ENCODE results near the gene SNTG2. TPM values are rescaled to one million over a fixed set of nuclear protein-coding genes. Genes with fewer than 3 reads are reported as not detected.

Gene SNTG2
- total RNA-seq, 5 donors from 2014 or later (not counting 1 experiment from before 2014, with no cell fraction given), result 0.86 to 4.8 (median 2.7) TPM

DNA sequence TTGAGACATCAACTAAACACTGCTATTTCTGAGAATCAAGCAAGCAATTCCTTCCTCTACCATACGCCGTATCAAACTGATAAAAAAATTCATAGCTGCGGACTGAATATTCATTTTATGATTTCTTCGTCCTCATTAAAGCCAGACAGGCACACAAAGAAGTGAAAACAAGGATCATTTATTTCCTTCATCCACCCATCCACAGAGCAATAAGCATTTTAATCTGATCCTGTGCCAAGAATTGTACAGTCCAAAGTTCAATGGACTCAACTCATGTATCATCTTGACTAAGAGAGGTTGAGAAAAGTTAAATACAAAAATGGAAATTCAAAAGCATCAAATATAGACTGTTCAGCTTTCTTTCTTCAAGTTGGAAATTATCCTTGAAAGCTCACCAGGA, 19.7 kb upstream of the SNTG2 start:
- Mint-ChIP-seq H3K4me1 (no peaks in the 10 kb centered on the region), H3K27me3 (peaks cover 0 to 5% of the 10 kb centered on the region in 2 donors), H3K4me3 (no peak overlapping the region), H3K9me3 (no peaks in the 10 kb centered on the region), H3K36me3 (no peaks in the 10 kb centered on the region), H3K27ac (no peak overlapping the region)
- WGBS (ENCODE audit: insufficient coverage), result no CpG with 5 or more reads among the region's 4 CpGs
- ChIA-PET CTCF (no interaction called here), POLR2A (no interaction called here)
- Histone ChIP-seq H3K4me3 (ENCODE audit: control insufficient read depth in 1 of 2, extremely low read depth in 1 of 2, low read length in 1 of 2) (no peak overlapping the region), H3K27ac (ENCODE audit: low read length) (no peak overlapping the region), H3K36me3 (ENCODE audit: control insufficient read depth in 2 of 2, extremely low read depth in 1 of 2, insufficient read depth in 1 of 2, low read length in 1 of 2) (no peaks in the 10 kb centered on the region), H3K27me3 (replicated peaks in 1 of 2; ENCODE audit: control insufficient read depth in 2 of 2, extremely low read depth in 1 of 2, insufficient read depth in 2 of 2, low read length in 1 of 2) (peaks cover 0 to 3% of the 10 kb centered on the region in 2 experiments), H3K4me1 (ENCODE audit: control insufficient read depth in 1 of 2, extremely low read depth in 1 of 2, insufficient read depth in 2 of 2, low read length in 2 of 2) (no peaks in the 10 kb centered on the region), H3K9me3 (no peaks in the 10 kb centered on the region)
- no peak for ATAC-seq (replicated peaks in 1 of 4)
- DNase-seq, result no peak

- H3K9me3 Mint-ChIP-seq, result no peaks in the 10 kb centered on the region
- no peak for ATAC-seq (replicated peaks in 1 of 4)
- ChIA-PET CTCF (no interaction called here), POLR2A (no interaction called here)
- Histone ChIP-seq H3K27ac (ENCODE audit: low read length) (no peak overlapping the region), H3K27me3 (replicated peaks in 1 of 2; ENCODE audit: control insufficient read depth in 2 of 2, extremely low read depth in 1 of 2, insufficient read depth in 2 of 2, low read length in 1 of 2) (no peaks in the 10 kb centered on the region), H3K4me1 (ENCODE audit: control insufficient read depth in 1 of 2, extremely low read depth in 1 of 2, insufficient read depth in 2 of 2, low read length in 2 of 2) (no peaks in the 10 kb centered on the region), H3K36me3 (ENCODE audit: control insufficient read depth in 2 of 2, extremely low read depth in 1 of 2, insufficient read depth in 1 of 2, low read length in 1 of 2) (no peaks in the 10 kb centered on the region), H3K4me3 (ENCODE audit: control insufficient read depth in 1 of 2, extremely low read depth in 1 of 2, low read length in 1 of 2) (no peak overlapping the region), H3K9me3 (no peaks in the 10 kb centered on the region)
- H3K27me3 Mint-ChIP-seq, result no peaks in the 10 kb centered on the region
- DNase-seq, result no peak
- H3K27ac Mint-ChIP-seq, result no peak overlapping the region
- no peaks in the 10 kb centered on the region for H3K4me1 Mint-ChIP-seq
- H3K36me3 Mint-ChIP-seq, result no peaks in the 10 kb centered on the region
- WGBS (ENCODE audit: insufficient coverage), result 90% methylated on average over 14 of the region's 31 CpGs
- H3K4me3 Mint-ChIP-seq, result no peak overlapping the region
Measured at GRCh38 chr2:932320-933115, 18.1 kb upstream of the SNTG2 start.

DNA sequence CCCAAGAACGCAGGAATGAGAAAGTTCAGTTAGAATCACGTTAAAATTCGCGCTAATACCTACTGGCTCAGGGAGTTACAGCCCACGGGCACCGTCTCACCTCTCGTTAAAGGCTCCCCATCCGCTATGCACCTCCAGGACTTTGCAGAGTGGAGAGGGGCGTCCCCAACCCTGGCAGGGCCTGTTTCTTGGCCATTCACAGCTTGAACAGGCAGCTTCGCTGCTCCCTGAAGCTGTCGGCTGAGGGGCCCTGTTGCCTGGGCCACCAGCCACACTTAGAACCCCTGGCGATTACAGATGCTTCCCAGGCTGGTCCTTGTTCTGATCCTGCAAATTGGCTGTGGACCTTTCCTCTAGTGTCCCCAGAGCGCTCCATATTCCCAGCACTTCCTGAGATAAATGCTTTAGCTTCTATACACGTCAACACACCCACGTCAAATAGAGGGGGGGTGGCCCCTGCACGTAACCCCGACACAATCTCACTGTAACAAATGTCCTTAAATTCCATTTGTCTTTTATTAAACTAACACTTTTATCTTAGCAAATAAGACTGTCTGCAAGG, 16.8 kb upstream of the SNTG2 start:
- ATAC-seq (replicated peaks in 1 of 4), result no peak
- Histone ChIP-seq H3K27ac (ENCODE audit: low read length) (no peak overlapping the region), H3K4me1 (ENCODE audit: control insufficient read depth in 1 of 2, extremely low read depth in 1 of 2, insufficient read depth in 2 of 2, low read length in 2 of 2) (no peaks in the 10 kb centered on the region), H3K4me3 (ENCODE audit: control insufficient read depth in 1 of 2, extremely low read depth in 1 of 2, low read length in 1 of 2) (no peak overlapping the region), H3K36me3 (ENCODE audit: control insufficient read depth in 2 of 2, extremely low read depth in 1 of 2, insufficient read depth in 1 of 2, low read length in 1 of 2) (no peaks in the 10 kb centered on the region), H3K9me3 (no peaks in the 10 kb centered on the region), H3K27me3 (replicated peaks in 1 of 2; ENCODE audit: control insufficient read depth in 2 of 2, extremely low read depth in 1 of 2, insufficient read depth in 2 of 2, low read length in 1 of 2) (no peaks in the 10 kb centered on the region)
- POLR2A ChIA-PET, result interaction anchor here in 1 of 2 donors (0.6 kb wide), 1 partner anchor 490 kb away, joined by 5 read pairs; no protein-coding TSS in a partner anchor
- no peak for DNase-seq
- Mint-ChIP-seq H3K4me1 (no peaks in the 10 kb centered on the region), H3K27ac (no peak overlapping the region), H3K36me3 (no peaks in the 10 kb centered on the region), H3K9me3 (no peaks in the 10 kb centered on the region), H3K27me3 (no peaks in the 10 kb centered on the region), H3K4me3 (no peak overlapping the region)
- CTCF ChIA-PET, result interaction anchor here in 1 of 2 donors (0.6 kb wide), 1 partner anchor 753 kb away, joined by 3 read pairs; no protein-coding TSS in a partner anchor
- 85% methylated on average over 12 of the region's 17 CpGs for WGBS (ENCODE audit: insufficient coverage)

DNA sequence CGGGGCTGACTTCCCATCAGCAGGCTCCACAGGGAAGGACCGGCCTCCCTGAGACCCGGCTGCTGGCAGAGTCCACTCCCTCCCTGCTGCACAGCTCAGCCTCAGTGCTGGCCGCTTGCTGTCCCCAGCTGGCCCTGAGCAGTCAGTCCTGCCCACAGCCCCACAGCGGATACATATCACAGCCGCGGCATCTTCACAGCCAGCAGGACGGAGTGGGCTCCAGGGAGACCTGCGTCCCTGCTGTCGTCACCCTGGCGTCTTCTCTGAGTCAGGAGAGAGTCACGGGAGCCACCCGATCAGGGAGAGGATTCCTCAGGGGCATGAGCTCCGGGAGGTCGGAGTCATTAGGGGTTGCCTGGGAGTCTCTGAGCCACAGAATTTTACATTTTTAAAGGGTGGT, 13.1 kb upstream of the SNTG2 start:
- no peak overlapping the region for H3K4me3 ChIP-seq (ENCODE audit: control insufficient read depth in 1 of 2, extremely low read depth in 1 of 2, low read length in 1 of 2)
- 91% methylated on average over 13 of the region's 15 CpGs for WGBS (ENCODE audit: insufficient coverage)
- Mint-ChIP-seq H3K4me3 (no peak overlapping the region), H3K4me1 (no peaks in the 10 kb centered on the region), H3K36me3 (no peaks in the 10 kb centered on the region), H3K9me3 (no peaks in the 10 kb centered on the region), H3K27me3 (peaks cover 0 to 4% of the 10 kb centered on the region in 2 donors), H3K27ac (no peak overlapping the region)
- ATAC-seq (replicated peaks in 1 of 4), result no peak
- H3K9me3 ChIP-seq, result no peaks in the 10 kb centered on the region
- DNase-seq, result no peak
- H3K27me3 ChIP-seq (replicated peaks in 1 of 2; ENCODE audit: control insufficient read depth in 2 of 2, extremely low read depth in 1 of 2, insufficient read depth in 2 of 2, low read length in 1 of 2), result no peaks in the 10 kb centered on the region
- ChIA-PET POLR2A (no interaction called here), CTCF (no interaction called here)
- H3K27ac ChIP-seq (ENCODE audit: low read length), result no peak overlapping the region
- no peaks in the 10 kb centered on the region for H3K36me3 ChIP-seq (ENCODE audit: control insufficient read depth in 2 of 2, extremely low read depth in 1 of 2, insufficient read depth in 1 of 2, low read length in 1 of 2)
- no peaks in the 10 kb centered on the region for H3K4me1 ChIP-seq (ENCODE audit: control insufficient read depth in 1 of 2, extremely low read depth in 1 of 2, insufficient read depth in 2 of 2, low read length in 2 of 2)

DNA sequence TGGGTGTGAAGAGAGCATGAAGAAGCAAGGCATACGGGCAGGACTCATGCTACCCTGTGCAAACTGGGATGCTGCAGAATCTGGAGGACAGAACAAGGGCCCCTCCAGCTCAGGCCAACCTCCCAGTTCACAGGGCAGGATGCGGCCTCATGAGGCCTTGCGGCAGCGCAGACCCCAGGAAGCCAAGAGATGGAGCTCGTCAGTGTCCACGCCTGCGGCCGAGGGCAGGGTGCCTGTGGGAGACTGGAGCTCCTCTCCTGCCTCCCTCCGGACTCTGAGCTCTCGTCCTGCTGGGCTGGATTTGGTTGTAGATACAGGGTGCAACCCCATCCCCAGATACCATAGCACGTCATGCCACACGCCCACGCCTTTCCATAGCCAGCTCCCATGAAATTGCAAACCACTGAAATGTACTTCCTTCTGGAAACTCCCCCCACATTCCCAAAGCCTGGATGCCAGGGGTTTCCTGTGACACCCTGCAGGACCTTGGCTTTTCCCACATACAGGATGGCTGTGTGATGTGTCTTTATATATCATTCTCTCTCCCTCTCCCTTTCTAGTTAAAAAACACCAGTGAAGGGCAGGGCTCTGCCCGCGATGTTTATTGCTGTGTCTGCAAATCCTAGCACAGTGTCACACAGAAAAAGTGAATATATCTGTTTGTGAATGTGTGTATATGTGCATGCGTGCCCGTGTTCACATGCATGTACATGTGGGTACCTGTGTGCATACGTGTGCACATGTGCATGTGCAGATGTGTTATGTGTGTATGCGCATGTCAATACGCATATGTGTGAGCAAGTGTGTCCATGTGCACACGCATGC, 12.3 kb upstream of the SNTG2 start:
- WGBS (ENCODE audit: insufficient coverage), result 97% methylated on average over 8 of the region's 21 CpGs
- ATAC-seq (replicated peaks in 1 of 4), result no peak
- Histone ChIP-seq H3K27ac (ENCODE audit: low read length) (no peak overlapping the region), H3K36me3 (ENCODE audit: control insufficient read depth in 2 of 2, extremely low read depth in 1 of 2, insufficient read depth in 1 of 2, low read length in 1 of 2) (no peaks in the 10 kb centered on the region), H3K9me3 (no peaks in the 10 kb centered on the region), H3K4me1 (ENCODE audit: control insufficient read depth in 1 of 2, extremely low read depth in 1 of 2, insufficient read depth in 2 of 2, low read length in 2 of 2) (no peaks in the 10 kb centered on the region), H3K27me3 (replicated peaks in 1 of 2; ENCODE audit: control insufficient read depth in 2 of 2, extremely low read depth in 1 of 2, insufficient read depth in 2 of 2, low read length in 1 of 2) (no peaks in the 10 kb centered on the region), H3K4me3 (ENCODE audit: control insufficient read depth in 1 of 2, extremely low read depth in 1 of 2, low read length in 1 of 2) (no peak overlapping the region)
- H3K36me3 Mint-ChIP-seq, result no peaks in the 10 kb centered on the region
- no peaks in the 10 kb centered on the region for H3K9me3 Mint-ChIP-seq
- H3K4me3 Mint-ChIP-seq, result no peak overlapping the region
- ChIA-PET POLR2A (no interaction called here), CTCF (no interaction called here)
- no peaks in the 10 kb centered on the region for H3K4me1 Mint-ChIP-seq
- no peak overlapping the region for H3K27ac Mint-ChIP-seq
- no peak for DNase-seq
- H3K27me3 Mint-ChIP-seq, result peaks cover 0 to 4% of the 10 kb centered on the region in 2 donors

DNA sequence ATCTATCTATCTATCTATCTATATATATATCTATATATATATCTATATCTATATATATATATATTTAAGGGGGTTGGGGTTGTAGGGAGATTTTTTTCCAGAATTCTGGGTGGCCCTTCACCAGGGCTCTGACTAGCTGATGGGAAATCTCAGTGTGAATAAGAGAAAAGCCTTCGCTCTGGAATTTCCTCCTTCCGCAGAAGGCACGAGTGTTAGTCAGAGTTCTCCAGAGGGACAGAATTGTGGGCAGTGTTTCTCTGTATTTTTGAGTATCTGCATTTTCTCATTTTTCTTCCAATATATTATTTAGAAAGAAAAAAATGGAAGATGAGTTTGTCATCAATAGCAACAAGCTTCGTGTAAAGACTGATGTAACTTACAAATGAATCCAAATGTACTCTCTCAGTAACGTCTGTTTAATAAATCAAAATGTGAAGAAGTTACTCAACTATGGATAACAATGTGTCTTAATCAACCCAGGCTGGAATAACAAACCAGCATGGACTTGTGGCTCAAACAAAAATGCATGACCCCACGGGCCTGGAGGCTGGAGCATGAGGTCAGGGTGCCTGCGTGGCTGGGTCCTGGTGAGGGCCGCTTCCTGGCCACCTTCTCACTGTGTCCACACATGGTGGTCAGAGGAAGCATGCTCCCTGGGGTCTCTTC, 10.6 kb upstream of the SNTG2 start:
- WGBS (ENCODE audit: insufficient coverage), result 81% methylated on average over 3 of the region's 8 CpGs

More for the DNA sequence above, 10.6 kb upstream of the SNTG2 start:
- Histone ChIP-seq H3K4me3 (ENCODE audit: control insufficient read depth in 1 of 2, extremely low read depth in 1 of 2, low read length in 1 of 2) (no peak overlapping the region), H3K27ac (ENCODE audit: low read length) (no peak overlapping the region), H3K27me3 (replicated peaks in 1 of 2; ENCODE audit: control insufficient read depth in 2 of 2, extremely low read depth in 1 of 2, insufficient read depth in 2 of 2, low read length in 1 of 2) (no peaks in the 10 kb centered on the region), H3K4me1 (ENCODE audit: control insufficient read depth in 1 of 2, extremely low read depth in 1 of 2, insufficient read depth in 2 of 2, low read length in 2 of 2) (no peaks in the 10 kb centered on the region), H3K36me3 (ENCODE audit: control insufficient read depth in 2 of 2, extremely low read depth in 1 of 2, insufficient read depth in 1 of 2, low read length in 1 of 2) (no peaks in the 10 kb centered on the region), H3K9me3 (no peaks in the 10 kb centered on the region)
- ChIA-PET CTCF (no interaction called here), POLR2A (no interaction called here)
- Mint-ChIP-seq H3K36me3 (no peaks in the 10 kb centered on the region), H3K9me3 (peaks cover 0 to 3% (median 2%) of the 10 kb centered on the region in 3 donors), H3K27ac (no peak overlapping the region), H3K4me3 (no peak overlapping the region), H3K4me1 (peaks cover 0 to 2% (median 0%) of the 10 kb centered on the region in 3 donors), H3K27me3 (peaks cover 7 to 8% of the 10 kb centered on the region in 2 donors)
- DNase-seq, result no peak
- no peak for ATAC-seq (replicated peaks in 1 of 4)

All from T-cell (primary cell).